LNCAP (cell line): ENCODE measurements around the gene CACNG8.

ENCODE experiments used
- TF ChIP-seq, protein P1 (sequence below): fragments of 450-650 bp; IDR thresholded peaks from 2 replicates; pipeline ENCODE4 v1.5.1; 2017; ENCODE audit warnings: mild to moderate bottlenecking

CACNG8 gene

DNA sequence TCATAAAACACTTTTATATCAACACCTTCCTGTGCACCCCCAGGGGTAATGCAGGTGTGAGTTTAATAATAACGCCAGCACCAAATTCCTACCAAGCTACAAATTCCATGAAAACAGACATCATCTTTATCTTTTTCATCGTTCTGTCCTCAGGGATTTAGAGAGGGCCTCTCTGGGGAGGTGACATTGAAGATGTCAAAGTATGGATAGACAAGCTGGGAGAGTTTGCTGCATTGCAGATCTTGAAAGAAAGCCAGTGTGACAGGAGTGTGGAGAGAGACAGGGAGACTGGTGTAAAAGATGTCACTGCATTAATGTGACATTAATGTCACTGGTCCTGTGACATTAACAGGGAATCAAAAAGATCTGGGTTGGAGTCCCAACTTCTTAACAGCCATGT lies 38.8 kb downstream of the CACNG8 start:
- TF ChIP-seq, protein P1, sequence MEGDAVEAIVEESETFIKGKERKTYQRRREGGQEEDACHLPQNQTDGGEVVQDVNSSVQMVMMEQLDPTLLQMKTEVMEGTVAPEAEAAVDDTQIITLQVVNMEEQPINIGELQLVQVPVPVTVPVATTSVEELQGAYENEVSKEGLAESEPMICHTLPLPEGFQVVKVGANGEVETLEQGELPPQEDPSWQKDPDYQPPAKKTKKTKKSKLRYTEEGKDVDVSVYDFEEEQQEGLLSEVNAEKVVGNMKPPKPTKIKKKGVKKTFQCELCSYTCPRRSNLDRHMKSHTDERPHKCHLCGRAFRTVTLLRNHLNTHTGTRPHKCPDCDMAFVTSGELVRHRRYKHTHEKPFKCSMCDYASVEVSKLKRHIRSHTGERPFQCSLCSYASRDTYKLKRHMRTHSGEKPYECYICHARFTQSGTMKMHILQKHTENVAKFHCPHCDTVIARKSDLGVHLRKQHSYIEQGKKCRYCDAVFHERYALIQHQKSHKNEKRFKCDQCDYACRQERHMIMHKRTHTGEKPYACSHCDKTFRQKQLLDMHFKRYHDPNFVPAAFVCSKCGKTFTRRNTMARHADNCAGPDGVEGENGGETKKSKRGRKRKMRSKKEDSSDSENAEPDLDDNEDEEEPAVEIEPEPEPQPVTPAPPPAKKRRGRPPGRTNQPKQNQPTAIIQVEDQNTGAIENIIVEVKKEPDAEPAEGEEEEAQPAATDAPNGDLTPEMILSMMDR: no peak

DNA sequence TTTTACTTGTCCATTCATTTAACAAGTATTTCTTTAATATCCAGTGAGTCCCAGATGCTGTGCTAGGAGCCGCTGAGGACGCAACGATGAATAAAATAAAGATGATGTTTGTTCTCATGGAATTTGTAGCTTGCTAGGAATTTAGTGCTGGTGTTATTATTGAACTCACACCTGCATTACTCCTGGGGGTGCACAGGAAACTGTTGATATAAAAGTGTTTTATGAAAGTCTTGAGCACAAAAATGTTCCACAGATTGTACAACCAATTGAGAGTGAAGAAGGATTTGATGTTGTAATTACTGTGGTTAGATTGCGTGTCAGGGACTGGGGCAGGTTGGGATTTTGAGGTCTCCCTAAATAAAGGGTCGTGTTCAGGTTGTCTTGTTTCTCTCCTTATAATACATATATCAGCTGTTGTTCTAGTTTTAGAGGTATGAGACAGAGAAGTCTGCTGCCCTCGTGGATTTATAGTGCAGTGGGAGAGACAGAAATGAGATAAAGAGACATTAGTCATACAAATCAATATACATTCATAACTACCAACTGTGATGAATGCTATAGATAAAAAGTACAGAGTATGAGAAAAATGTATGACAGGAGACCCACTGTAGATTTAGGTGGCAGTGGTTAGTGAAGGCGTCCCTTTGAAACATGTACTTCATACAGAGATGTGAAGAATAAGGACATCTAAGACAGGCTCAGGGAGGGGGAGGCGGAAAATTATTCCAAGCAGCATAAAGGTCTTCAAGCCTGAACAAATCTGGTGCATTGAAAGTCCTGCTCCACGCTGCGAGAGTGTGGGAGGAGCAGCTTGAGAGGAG lies 40.0 kb downstream of the CACNG8 start:
- TF ChIP-seq, protein P1: no peak

DNA sequence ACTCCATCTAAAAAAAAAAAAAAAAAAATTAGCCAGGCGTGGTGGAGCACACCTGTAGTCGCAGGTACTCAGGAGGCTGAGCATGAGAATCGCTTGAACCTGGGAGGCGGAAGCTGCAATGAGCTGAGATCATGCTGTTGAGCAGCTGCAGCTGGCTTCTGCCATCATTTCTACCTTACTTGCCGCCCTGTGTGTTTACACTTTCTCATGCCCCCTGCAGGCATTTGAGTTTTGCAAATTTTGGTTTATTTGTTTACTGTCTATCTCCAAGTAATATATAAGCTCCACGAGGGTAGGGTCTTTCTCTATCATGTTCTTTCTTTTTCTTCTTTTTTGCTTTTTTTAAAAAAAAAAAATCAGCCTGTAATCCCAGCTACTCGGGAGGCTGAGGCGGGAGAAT lies 46.7 kb downstream of the CACNG8 start:
- TF ChIP-seq, protein P1: no peak

DNA sequence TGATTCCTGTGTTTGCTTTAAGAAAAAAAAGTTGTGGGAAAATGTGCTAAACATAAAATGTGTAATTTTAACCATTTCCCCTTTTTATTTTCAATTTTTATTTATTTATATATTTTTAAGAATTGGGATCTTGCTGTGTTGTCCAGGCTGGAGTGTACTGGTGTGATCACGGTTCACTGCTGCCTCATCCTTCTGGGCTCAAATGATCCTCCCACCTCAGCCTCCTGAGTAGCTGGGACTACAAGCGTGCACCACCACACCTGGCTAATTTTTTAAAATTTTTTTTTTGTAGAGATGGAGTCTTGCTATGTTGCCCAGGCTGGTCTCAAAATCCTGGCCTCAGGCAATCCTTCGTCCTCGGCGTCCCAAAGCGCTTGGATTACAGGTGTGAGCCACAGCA lies 47.7 kb downstream of the CACNG8 start:
- TF ChIP-seq, protein P1: no peak

DNA sequence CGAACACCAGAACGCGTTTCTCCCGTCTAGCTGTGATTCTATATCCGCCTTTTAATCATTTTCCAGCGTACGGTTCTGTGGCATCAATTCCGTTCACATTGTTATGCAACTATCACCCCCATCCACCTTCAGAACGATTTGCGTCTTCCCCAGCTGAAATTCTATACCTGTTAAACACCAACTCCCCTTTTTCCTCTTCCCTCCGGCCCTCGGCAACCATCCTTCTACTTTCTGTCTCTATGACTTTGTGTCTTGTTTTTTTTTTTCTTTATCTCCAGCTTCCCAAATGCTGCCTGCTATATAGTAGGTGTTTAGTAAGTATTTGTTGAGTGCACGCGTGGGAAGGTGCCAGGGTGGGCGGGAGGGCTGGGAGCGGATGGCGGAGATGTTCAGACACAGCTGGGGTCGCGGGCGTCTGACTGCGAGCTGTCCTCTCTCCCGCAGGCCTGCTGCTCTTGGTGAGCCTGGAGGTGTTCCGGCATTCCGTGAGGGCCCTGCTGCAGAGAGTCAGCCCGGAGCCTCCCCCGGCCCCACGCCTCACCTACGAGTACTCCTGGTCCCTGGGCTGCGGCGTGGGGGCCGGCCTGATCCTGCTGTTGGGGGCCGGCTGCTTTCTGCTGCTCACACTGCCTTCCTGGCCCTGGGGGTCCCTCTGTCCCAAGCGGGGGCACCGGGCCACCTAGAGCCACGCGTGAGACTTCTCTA lies 48.9 kb downstream of the CACNG8 start:
- TF ChIP-seq, protein P1: no peak

DNA sequence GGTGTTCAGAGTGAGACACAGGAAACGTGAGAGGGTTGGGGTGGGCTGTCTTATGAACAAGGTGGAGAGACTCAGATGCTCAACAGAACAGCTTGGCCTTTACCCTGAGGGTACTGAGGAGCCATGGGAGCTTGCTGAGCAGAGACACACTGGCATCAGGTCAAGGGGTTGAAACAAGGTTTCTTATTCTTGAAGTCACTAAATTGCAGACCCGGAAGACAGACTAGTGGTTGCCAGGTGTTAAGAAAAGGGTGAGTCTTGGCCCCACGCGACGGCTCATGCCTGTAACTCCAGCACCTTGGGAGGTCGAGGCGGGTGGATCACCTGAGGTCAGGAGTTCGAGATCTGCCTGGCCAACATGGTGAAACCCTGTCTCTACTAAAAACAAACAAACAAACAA lies 51.1 kb downstream of the CACNG8 start:
- TF ChIP-seq, protein P1: no peak

DNA sequence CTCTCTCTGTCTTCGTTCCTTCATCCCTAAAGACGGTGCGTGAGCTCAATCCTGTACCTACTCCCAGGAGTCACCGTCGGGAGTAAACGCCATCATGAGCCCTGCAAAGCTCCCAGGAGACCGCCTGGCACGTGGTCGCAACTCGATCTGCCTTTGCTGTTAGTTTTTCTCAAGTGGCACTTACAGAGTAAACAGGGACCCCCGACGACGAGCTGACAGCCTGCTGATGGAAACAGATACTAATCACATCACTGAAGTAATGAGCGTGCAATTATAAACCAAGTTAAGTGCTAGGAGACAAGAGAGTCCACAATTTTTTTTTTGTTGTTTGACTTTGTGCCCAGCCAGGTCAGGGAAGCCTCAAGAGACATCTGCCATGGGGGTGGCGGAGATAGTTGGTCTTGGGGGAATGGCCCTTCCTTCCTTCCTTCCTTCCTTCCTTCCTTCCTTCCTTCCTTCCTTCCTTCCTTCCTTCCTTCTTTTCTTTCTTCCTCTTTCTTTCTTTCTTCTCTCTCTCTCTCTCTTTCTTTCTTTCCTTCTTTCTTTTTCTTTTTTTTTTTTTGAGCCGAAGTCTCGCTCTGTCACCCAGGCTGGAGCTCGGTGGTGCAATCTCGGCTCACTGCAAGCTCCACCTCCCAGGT lies 52.3 kb downstream of the CACNG8 start:
- TF ChIP-seq, protein P1: no peak
